Measurements from ENCODE around the gene NCOA6. TPM values are rescaled to one million over a fixed set of nuclear protein-coding genes. Genes with fewer than 3 reads are reported as not detected.

Gene NCOA6
- total RNA-seq, 4 donors from 2014 or later, result 16.9 to 26.1 (median 24.0) TPM

- H3K27me3 ChIP-seq, result no peaks in the 10 kb centered on the region
- DNase-seq (ENCODE audit: low spot score in 2 of 2), result no peak
- H3K27ac ChIP-seq, result no peak overlapping the region
- no peak overlapping the region for H3K4me3 ChIP-seq
- H3K4me1 ChIP-seq, result peaks cover 0 to 5% (median 0%) of the 10 kb centered on the region in 4 donors
- no peaks in the 10 kb centered on the region for H3K9me3 ChIP-seq
- TF ChIP-seq EP300 (IDR thresholded peaks at IDR 0.05), result no peak
- TF ChIP-seq, protein P1, sequence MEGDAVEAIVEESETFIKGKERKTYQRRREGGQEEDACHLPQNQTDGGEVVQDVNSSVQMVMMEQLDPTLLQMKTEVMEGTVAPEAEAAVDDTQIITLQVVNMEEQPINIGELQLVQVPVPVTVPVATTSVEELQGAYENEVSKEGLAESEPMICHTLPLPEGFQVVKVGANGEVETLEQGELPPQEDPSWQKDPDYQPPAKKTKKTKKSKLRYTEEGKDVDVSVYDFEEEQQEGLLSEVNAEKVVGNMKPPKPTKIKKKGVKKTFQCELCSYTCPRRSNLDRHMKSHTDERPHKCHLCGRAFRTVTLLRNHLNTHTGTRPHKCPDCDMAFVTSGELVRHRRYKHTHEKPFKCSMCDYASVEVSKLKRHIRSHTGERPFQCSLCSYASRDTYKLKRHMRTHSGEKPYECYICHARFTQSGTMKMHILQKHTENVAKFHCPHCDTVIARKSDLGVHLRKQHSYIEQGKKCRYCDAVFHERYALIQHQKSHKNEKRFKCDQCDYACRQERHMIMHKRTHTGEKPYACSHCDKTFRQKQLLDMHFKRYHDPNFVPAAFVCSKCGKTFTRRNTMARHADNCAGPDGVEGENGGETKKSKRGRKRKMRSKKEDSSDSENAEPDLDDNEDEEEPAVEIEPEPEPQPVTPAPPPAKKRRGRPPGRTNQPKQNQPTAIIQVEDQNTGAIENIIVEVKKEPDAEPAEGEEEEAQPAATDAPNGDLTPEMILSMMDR (IDR thresholded peaks at IDR 0.05), result no peak
- TF ChIP-seq POLR2A (IDR thresholded peaks at IDR 0.05), result no peak
- H3K36me3 ChIP-seq, result no peaks in the 10 kb centered on the region
Observed at GRCh38 chr20:34806255-34806654, 19.2 kb downstream of the NCOA6 start.

- Histone ChIP-seq H3K4me1 (peaks cover 0 to 6% (median 3%) of the 10 kb centered on the region in 4 donors), H3K27me3 (no peaks in the 10 kb centered on the region), H3K36me3 (peaks cover 0 to 3% (median 0%) of the 10 kb centered on the region in 3 donors), H3K4me3 (no peak overlapping the region), H3K27ac (no peak overlapping the region), H3K9me3 (peaks cover 0 to 3% (median 0%) of the 10 kb centered on the region in 4 donors)
- DNase-seq (ENCODE audit: low spot score in 2 of 2), result no peak
- TF ChIP-seq EP300 (IDR thresholded peaks at IDR 0.05) (no peak), POLR2A (IDR thresholded peaks at IDR 0.05) (no peak)
- TF ChIP-seq, protein P1 (IDR thresholded peaks at IDR 0.05), result no peak
Observed at GRCh38 chr20:34798871-34799270, 26.6 kb downstream of the NCOA6 start.

DNA sequence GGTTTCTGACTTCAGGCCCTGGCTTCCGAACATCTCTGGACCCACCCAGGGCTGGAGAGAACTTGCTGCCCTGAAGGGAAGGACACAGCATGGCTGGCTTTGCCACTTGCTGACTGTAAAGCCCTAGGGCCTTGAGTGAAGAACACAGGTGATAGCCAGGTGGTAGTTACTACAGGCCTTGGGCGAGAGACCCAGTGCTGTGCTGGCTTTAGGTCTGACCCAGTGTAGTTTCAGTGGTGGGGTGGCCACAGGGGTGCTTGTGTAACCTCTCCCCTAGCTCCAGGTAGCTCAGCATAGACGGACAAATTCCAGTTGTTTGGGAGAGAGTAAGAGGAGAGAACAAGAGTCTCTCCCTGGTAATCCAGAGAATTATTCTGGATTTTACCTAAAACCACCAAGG is 27.1 kb downstream of the NCOA6 start:
- WGBS, 2 donors, result 67 to 83% methylated on average over 3 of the region's 3 CpGs
- Histone ChIP-seq H3K27me3 (no peaks in the 10 kb centered on the region), H3K9me3 (peaks cover 0 to 3% (median 0%) of the 10 kb centered on the region in 4 donors), H3K4me3 (no peak overlapping the region), H3K27ac (no peak overlapping the region), H3K36me3 (peaks cover 0 to 3% (median 0%) of the 10 kb centered on the region in 3 donors), H3K4me1 (peaks cover 0 to 6% (median 3%) of the 10 kb centered on the region in 4 donors)
- no peak for DNase-seq (ENCODE audit: low spot score in 2 of 2)
- TF ChIP-seq, protein P1 (IDR thresholded peaks at IDR 0.05), result no peak
- TF ChIP-seq EP300 (IDR thresholded peaks at IDR 0.05) (no peak), POLR2A (IDR thresholded peaks at IDR 0.05) (no peak)

- 86 to 92% methylated on average over 8 of the region's 8 CpGs for WGBS, 2 donors
- Histone ChIP-seq H3K4me3 (no peak overlapping the region), H3K27ac (no peak overlapping the region), H3K27me3 (no peaks in the 10 kb centered on the region), H3K4me1 (peaks cover 0 to 7% (median 3%) of the 10 kb centered on the region in 4 donors), H3K9me3 (peaks cover 0 to 3% (median 0%) of the 10 kb centered on the region in 4 donors), H3K36me3 (peaks cover 0 to 3% (median 0%) of the 10 kb centered on the region in 3 donors)
- no peak for DNase-seq (ENCODE audit: low spot score in 2 of 2)
- TF ChIP-seq EP300 (IDR thresholded peaks at IDR 0.05) (no peak), POLR2A (IDR thresholded peaks at IDR 0.05) (no peak)
- TF ChIP-seq, protein P1 (IDR thresholded peaks at IDR 0.05), result no peak
Observed at GRCh38 chr20:34797012-34797995, 28.1 kb downstream of the NCOA6 start.

GRCh38 chr20:34794006-34794585 is 31.4 kb downstream of the NCOA6 start:
- WGBS, 2 donors, result 91 to 96% methylated on average over 2 of the region's 2 CpGs
- Histone ChIP-seq H3K27ac (no peak overlapping the region), H3K4me1 (peaks cover 0 to 18% (median 3%) of the 10 kb centered on the region in 4 donors), H3K4me3 (no peak overlapping the region), H3K27me3 (no peaks in the 10 kb centered on the region), H3K9me3 (peaks cover 0 to 3% (median 0%) of the 10 kb centered on the region in 4 donors), H3K36me3 (peaks cover 0 to 23% (median 0%) of the 10 kb centered on the region in 3 donors)
- TF ChIP-seq, protein P1 (IDR thresholded peaks at IDR 0.05), result no peak
- no peak for TF ChIP-seq POLR2A (IDR thresholded peaks at IDR 0.05)
- DNase-seq (ENCODE audit: low spot score in 2 of 2), result no peak

All from tibial nerve (tissue), 4 donors.